Transverse colon (tissue), 4 donors: ENCODE measurements around the gene AGBL5. TPM values are rescaled to one million over a fixed set of nuclear protein-coding genes. Genes with fewer than 3 reads are reported as not detected.

Source experiments
- DNase-seq: peaks from one replicate; pipeline ENCODE4 v3.0.0-alpha.2; 2019
- H3K27ac ChIP-seq, 4 donors: fragments of 200-600 bp; sonication (generic); 2 replicates each; pipeline ENCODE4 v1.5.1; 2016 to 2018; ENCODE audit warnings: inconsistent platforms in 4 of 4
- H3K27me3 ChIP-seq: fragments of 200-600 bp; sonication (generic); 2 replicates; pipeline ENCODE4 v1.5.1; 2017; ENCODE audit warnings: inconsistent platforms
- H3K36me3 ChIP-seq, 4 donors: fragments of 200-600 bp; sonication (generic); 2 replicates each; pipeline ENCODE4 v1.5.1; 2017 to 2019; ENCODE audit warnings: inconsistent platforms in 4 of 4
- H3K4me1 ChIP-seq, 4 donors: fragments of 200-600 bp; sonication (generic); 2 replicates each; pipeline ENCODE4 v1.5.1; 2017 to 2020; ENCODE audit warnings: inconsistent platforms in 4 of 4
- H3K4me3 ChIP-seq, 4 donors: fragments of 200-600 bp; sonication (generic); 1 replicate in 1 of 4; 2 replicates in 3 of 4; pipeline versions ENCODE4 v1.5.1 to v1.6.1; 2017 to 2019; ENCODE audit warnings: inconsistent platforms in 4 of 4
- H3K9me3 ChIP-seq, 2 donors: fragments of 200-600 bp; sonication (generic); 2 replicates each; pipeline ENCODE4 v1.5.1; 2017 to 2019; ENCODE audit warnings: inconsistent platforms in 2 of 2
- CTCF ChIP-seq, 5 experiments: fragments of 200-600 bp in 3 of 5; fragments of 450-650 bp in 2 of 5; sonication (generic) in 3 of 5; IDR thresholded peaks; 1 replicate in 2 of 5; 2 replicates in 3 of 5; pipeline ENCODE4 v1.5.1; 2016 to 2017; ENCODE audit warnings: antibody characterized with exemption in 5 of 5, inconsistent platforms in 3 of 5, mild to moderate bottlenecking in 2 of 5, moderate library complexity in 1 of 5
- EP300 ChIP-seq: sonication (generic); formaldehyde crosslinking; IDR thresholded peaks from one replicate; pipeline ENCODE4 v1.6.1; 2017; ENCODE audit warnings: antibody characterized with exemption, low read depth
- POLR2A ChIP-seq: fragments of 450-650 bp; IDR thresholded peaks from one replicate; pipeline ENCODE4 v1.6.1; 2016; ENCODE audit warnings: antibody characterized with exemption, mild to moderate bottlenecking, moderate library complexity
- POLR2AphosphoS5 ChIP-seq, 3 donors: sonication (generic); formaldehyde crosslinking; IDR thresholded peaks; one replicate each; pipeline ENCODE4 v1.6.1; 2016; ENCODE audit warnings: antibody characterized with exemption in 3 of 3
- WGBS, 2 donors: methylation state at CpG; one replicate each; pipeline ENCODE4 v1.1.5; 2018; ENCODE audit warnings: low coverage in 1 of 2; 5-methylcytosine and 5-hydroxymethylcytosine counted together
- in situ Hi-C, 4 donors: fragments of 200-750 bp; cut with MboI; loops; one replicate each; pipeline versions ENCODE4 v1.15.0 to v1.15.1; 2017; ENCODE audit warnings: low sequenced_read_pairs in 3 of 4, low pct_ligation_motif_present in 1 of 4, low pct_unique_long_range_greater_than_20kb in 1 of 4
- intact Hi-C: fragments of 100-400 bp; cut with DNase I; formaldehyde crosslinking; loops from one replicate; pipeline ENCODE4 v1.15.1; 2023; ENCODE audit warnings: low total_unique reads
- total RNA-seq, 4 donors: library from RNA; depleted of rRNA; stranded (reverse); fragments of >200 nt; gene quantifications; one replicate each; pipeline ENCODE4 v1.1.0, GENCODE V29; 2016

AGBL5 gene
- total RNA-seq, 4 donors from 2014 or later = 9.7 to 39.2 (median 13.9) TPM

GRCh38 chr2:27097341-27097740, 45.9 kb downstream of the AGBL5 start:
- no peak overlapping the region for H3K27ac ChIP-seq
- no peaks in the 10 kb centered on the region for H3K27me3 ChIP-seq
- WGBS, 2 donors = 92% methylated on average over 14 of the region's 14 CpGs; no CpG with 5 or more reads in 1 of the 2 donors
- no peak for DNase-seq
- intact Hi-C loops = no loop called here
- peaks cover 3 to 14% (median 9%) of the 10 kb centered on the region in 4 donors for H3K4me1 ChIP-seq
- no peak overlapping the region for H3K4me3 ChIP-seq
- in situ Hi-C loops = loop anchor here (5.0 to 25.0 kb wide), 3 partner anchors 95 to 185 kb away; partner anchors contain the start of genes MAPRE3 (in 3 of the 4) and TRIM54 (in 1 of the 4)
- no peak for TF ChIP-seq EP300
- TF ChIP-seq CTCF (IDR thresholded peaks at IDR 0.05) = no peak
- no peak for TF ChIP-seq POLR2A
- no peaks in the 10 kb centered on the region for H3K36me3 ChIP-seq
- no peaks in the 10 kb centered on the region for H3K9me3 ChIP-seq

GRCh38 chr2:27099334-27099955, 48.0 kb downstream of the AGBL5 start:
- in situ Hi-C loops = loop anchor here (5.0 to 25.0 kb wide), 3 partner anchors 93 to 183 kb away; partner anchors contain the start of genes MAPRE3 (in 3 of the 4) and TRIM54 (in 1 of the 4)
- peaks cover 3 to 8% (median 6%) of the 10 kb centered on the region in 4 donors for H3K4me1 ChIP-seq

GRCh38 chr2:27100036-27100435, 48.6 kb downstream of the AGBL5 start:
- Histone ChIP-seq H3K36me3 (no peaks in the 10 kb centered on the region), H3K27me3 (peaks cover 2% of the 10 kb centered on the region), H3K27ac (no peak overlapping the region), H3K4me3 (no peak overlapping the region), H3K4me1 (peaks cover 3 to 8% (median 6%) of the 10 kb centered on the region in 4 donors), H3K9me3 (no peaks in the 10 kb centered on the region)
- 95% methylated on average over 6 of the region's 10 CpGs; no CpG with 5 or more reads in 1 of the 2 donors for WGBS, 2 donors
- TF ChIP-seq POLR2AphosphoS5 (IDR thresholded peaks at IDR 0.05) = no peak
- no peak for DNase-seq
- in situ Hi-C loops (loop anchor here in 2 of 4 donors (10.0 to 25.0 kb wide), 2 partner anchors 112 to 185 kb away; partner anchors contain the start of genes TRIM54 (in 2 of the 2), ATRAID (in 1 of the 2), CAD (in 1 of the 2) and SLC5A6 (in 1 of the 2)), intact Hi-C loops (no loop called here)

More at GRCh38 chr2:27099334-27099955, 48.0 kb downstream of the AGBL5 start:
- WGBS, 2 donors = 95 to 100% methylated on average over 1 to 19 of the region's 19 CpGs
- no peak for DNase-seq
- Histone ChIP-seq H3K9me3 (no peaks in the 10 kb centered on the region), H3K27me3 (no peaks in the 10 kb centered on the region), H3K27ac (no peak overlapping the region), H3K4me3 (no peak overlapping the region), H3K36me3 (no peaks in the 10 kb centered on the region)
- intact Hi-C loops = loop anchor here (2.0 kb wide), 1 partner anchor 181 kb away; no protein-coding TSS in a partner anchor
- no peak for TF ChIP-seq POLR2A
- no peak for TF ChIP-seq EP300
- TF ChIP-seq CTCF (IDR thresholded peaks at IDR 0.05) = no peak
- TF ChIP-seq POLR2AphosphoS5 (IDR thresholded peaks at IDR 0.05) = no peak

- DNase-seq = no peak
- no peaks in the 10 kb centered on the region for H3K36me3 ChIP-seq
- H3K27ac ChIP-seq = no peak overlapping the region
- H3K27me3 ChIP-seq = peaks cover 5% of the 10 kb centered on the region
- WGBS, 2 donors = 82% methylated on average over 5 of the region's 5 CpGs; no CpG with 5 or more reads in 1 of the 2 donors
- TF ChIP-seq EP300 (no peak), POLR2A (no peak), POLR2AphosphoS5 (IDR thresholded peaks at IDR 0.05) (no peak), CTCF (IDR thresholded peaks at IDR 0.05) (no peak)
- in situ Hi-C loops = loop anchor here in 2 of 4 donors (10.0 to 25.0 kb wide), 2 partner anchors 110 to 182 kb away; partner anchors contain the start of genes TRIM54 (in 2 of the 2), ATRAID (in 1 of the 2), CAD (in 1 of the 2) and SLC5A6 (in 1 of the 2)
- no peaks in the 10 kb centered on the region for H3K4me1 ChIP-seq
- no peaks in the 10 kb centered on the region for H3K9me3 ChIP-seq
- H3K4me3 ChIP-seq = no peak overlapping the region
- intact Hi-C loops = no loop called here
Measured at GRCh38 chr2:27102329-27102728, 50.9 kb downstream of the AGBL5 start.
